Placental pericyte (primary cell): ENCODE data around the gene C1orf105. TPM values are rescaled to one million over a fixed set of nuclear protein-coding genes. Genes with fewer than 3 reads are reported as not detected.

Source experiments
- total RNA-seq: library from RNA; depleted of rRNA; stranded (reverse); fragments of >200 nt; gene quantifications from 2 replicates; pipeline ENCODE4 v1.2.3, GENCODE V29; 2012

Gene C1orf105
- total RNA-seq, result not detected in 2 replicates

DNA sequence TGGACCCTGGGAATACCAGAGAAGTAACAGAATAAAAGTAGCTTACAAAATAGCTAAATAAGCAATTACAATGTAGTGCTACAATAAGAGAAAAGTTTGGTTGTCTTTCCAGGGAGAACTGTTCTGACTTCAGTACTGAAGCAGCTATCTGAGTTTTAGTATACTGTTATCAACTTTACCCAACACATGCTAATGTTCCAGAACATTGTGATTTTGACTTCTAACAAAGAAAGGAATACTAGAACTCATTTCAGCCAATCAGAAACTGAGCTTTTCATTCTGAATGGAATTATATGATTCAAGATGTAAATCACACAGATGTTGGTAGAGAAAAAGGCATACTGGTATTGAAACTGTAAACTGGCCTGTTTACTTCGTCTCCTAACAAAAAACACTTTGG, at the start of gene C1orf105:
Gene C1orf105 (plus strand): TSS at position 301 of the 400 bp plus-strand sequence. CDS start 201 bp downstream, outside the sequence.

GRCh38 chr1:172443666-172444453, 23.4 kb downstream of the C1orf105 start, which contains the start of gene PIGC:
PIGC (minus strand) TSS chr1:172444069; CDS start chr1:172442622, 1,447 bp downstream.

Other genes with a start within 250 kb of the C1orf105 start
- 14.9 and 22.8 TPM in 2 replicates for gene PIGC, start 23.4 kb downstream of the C1orf105 start, total RNA-seq
- gene SUCO, start 112.5 kb downstream of the C1orf105 start, total RNA-seq, result 57.3 and 67.0 TPM in 2 replicates
- gene FASLG, start 238.4 kb downstream of the C1orf105 start, total RNA-seq, result under 0.01 TPM in 1 of 2 replicates, not detected in the other